Fibroblast of gingiva (primary cell): ENCODE results near the gene LSP1.
"Not testable (repeated sequence)": the region's sequence is repeated elsewhere in the genome, so short reads cannot be mapped to it uniquely, and the experiment has no call there.

Experiments
- DNase-seq: peaks from one replicate; pipeline ENCODE4 v3.0.0-alpha.2; 2011; ENCODE audit warnings: low read depth

Gene LSP1

GRCh38 chr11:1877211-1878136 lies 24.6 kb downstream of the LSP1 start:
- peak; percentile 14 for DNase-seq

GRCh38 chr11:1878137-1879031 lies 25.5 kb downstream of the LSP1 start:
- no peak for DNase-seq

- DNase-seq = no peak
Observed at GRCh38 chr11:1879342-1879940, 26.6 kb downstream of the LSP1 start.

- DNase-seq = no peak
Observed at GRCh38 chr11:1879941-1880720, 27.2 kb downstream of the LSP1 start.

GRCh38 chr11:1880746-1881441 lies 28.0 kb downstream of the LSP1 start:
- no peak for DNase-seq

- DNase-seq = no peak
Observed at GRCh38 chr11:1881442-1882264, 28.8 kb downstream of the LSP1 start.

GRCh38 chr11:1882265-1883238 lies 29.7 kb downstream of the LSP1 start:
- peak; percentile 38 for DNase-seq

GRCh38 chr11:1883346-1884302 lies 30.7 kb downstream of the LSP1 start:
- DNase-seq = no peak

- DNase-seq = no peak
Observed at GRCh38 chr11:1884303-1884700, 31.4 kb downstream of the LSP1 start.

GRCh38 chr11:1886551-1886950 lies 33.7 kb downstream of the LSP1 start:
- not testable (repeated sequence) for DNase-seq

GRCh38 chr11:1887451-1888346 lies 34.8 kb downstream of the LSP1 start:
- DNase-seq = no peak

GRCh38 chr11:1888347-1888753 lies 35.5 kb downstream of the LSP1 start:
- DNase-seq = no peak

- DNase-seq = no peak
Observed at GRCh38 chr11:1888811-1889210, 35.9 kb downstream of the LSP1 start.

- no peak for DNase-seq
Observed at GRCh38 chr11:1889224-1889930, 36.5 kb downstream of the LSP1 start.

GRCh38 chr11:1889941-1890855 lies 37.3 kb downstream of the LSP1 start:
- DNase-seq = no peak
